Measurements from ENCODE around the gene GPC3. TPM values are rescaled to one million over a fixed set of nuclear protein-coding genes. Genes with fewer than 3 reads are reported as not detected.

Gene GPC3
- total RNA-seq, 4 donors from 2014 or later: 1.4 to 5.8 (median 2.7) TPM

GRCh38 chrX:133563705-133564104, 421.7 kb downstream of the GPC3 start:
- Histone ChIP-seq H3K4me3 (no peak overlapping the region), H3K27ac (no peak overlapping the region), H3K9me3 (no peaks in the 10 kb centered on the region), H3K27me3 (no peaks in the 10 kb centered on the region), H3K4me1 (no peaks in the 10 kb centered on the region), H3K36me3 (no peaks in the 10 kb centered on the region)
- in situ Hi-C loops (cut with MboI; ENCODE audit: low sequenced_read_pairs in 4 of 4) (no loop called here), intact Hi-C loops (cut with DNase I; ENCODE audit: low total_unique reads) (no loop called here)
- TF ChIP-seq CTCF (IDR thresholded peaks at IDR 0.05 in 4 of 5, conservative IDR thresholded peaks at IDR 0.05 in 1 of 5): no peak
- no peak for TF ChIP-seq POLR2A (IDR thresholded peaks at IDR 0.05)
- DNase-seq (no peak), ATAC-seq (no peak)

- no peak overlapping the region for H3K27ac ChIP-seq
- TF ChIP-seq POLR2A (IDR thresholded peaks at IDR 0.05) (no peak), CTCF (IDR thresholded peaks at IDR 0.05 in 4 of 5, conservative IDR thresholded peaks at IDR 0.05 in 1 of 5) (no peak)
- no peak overlapping the region for H3K4me3 ChIP-seq
- H3K27me3 ChIP-seq: no peaks in the 10 kb centered on the region
- in situ Hi-C loops (cut with MboI; ENCODE audit: low sequenced_read_pairs in 4 of 4): no loop called here
- H3K36me3 ChIP-seq: no peaks in the 10 kb centered on the region
- no peak for ATAC-seq
- H3K4me1 ChIP-seq: no peaks in the 10 kb centered on the region
- no peaks in the 10 kb centered on the region for H3K9me3 ChIP-seq
- DNase-seq: no peak
- intact Hi-C loops (cut with DNase I; ENCODE audit: low total_unique reads): no loop called here
Measured at GRCh38 chrX:133561251-133561650, 424.1 kb downstream of the GPC3 start.

GRCh38 chrX:133559909-133560308, 425.5 kb downstream of the GPC3 start:
- Histone ChIP-seq H3K9me3 (no peaks in the 10 kb centered on the region), H3K27ac (no peak overlapping the region), H3K27me3 (no peaks in the 10 kb centered on the region), H3K4me1 (no peaks in the 10 kb centered on the region), H3K4me3 (no peak overlapping the region), H3K36me3 (no peaks in the 10 kb centered on the region)
- no peak for DNase-seq
- in situ Hi-C loops (cut with MboI; ENCODE audit: low sequenced_read_pairs in 4 of 4): no loop called here
- intact Hi-C loops (cut with DNase I; ENCODE audit: low total_unique reads): no loop called here
- ATAC-seq: no peak
- TF ChIP-seq CTCF (IDR thresholded peaks at IDR 0.05 in 4 of 5, conservative IDR thresholded peaks at IDR 0.05 in 1 of 5) (no peak), POLR2A (IDR thresholded peaks at IDR 0.05) (no peak)

GRCh38 chrX:133555782-133556458, 429.5 kb downstream of the GPC3 start:
- DNase-seq: no peak
- Histone ChIP-seq H3K9me3 (no peaks in the 10 kb centered on the region), H3K4me3 (no peak overlapping the region), H3K27me3 (no peaks in the 10 kb centered on the region), H3K27ac (no peak overlapping the region), H3K4me1 (no peaks in the 10 kb centered on the region), H3K36me3 (no peaks in the 10 kb centered on the region)
- ATAC-seq: no peak
- intact Hi-C loops (cut with DNase I; ENCODE audit: low total_unique reads): no loop called here
- TF ChIP-seq POLR2A (IDR thresholded peaks at IDR 0.05): no peak
- in situ Hi-C loops (cut with MboI; ENCODE audit: low sequenced_read_pairs in 4 of 4): no loop called here

GRCh38 chrX:133550665-133551485, 434.5 kb downstream of the GPC3 start:
- H3K27me3 ChIP-seq: no peaks in the 10 kb centered on the region
- no peak for ATAC-seq

More at GRCh38 chrX:133550665-133551485, 434.5 kb downstream of the GPC3 start:
- DNase-seq: no peak
- TF ChIP-seq POLR2A (IDR thresholded peaks at IDR 0.05) (no peak), CTCF (IDR thresholded peaks at IDR 0.05 in 4 of 5, conservative IDR thresholded peaks at IDR 0.05 in 1 of 5) (no peak)
- Histone ChIP-seq H3K4me3 (no peak overlapping the region), H3K4me1 (no peaks in the 10 kb centered on the region), H3K9me3 (no peaks in the 10 kb centered on the region), H3K27ac (no peak overlapping the region), H3K36me3 (no peaks in the 10 kb centered on the region)
- intact Hi-C loops (cut with DNase I; ENCODE audit: low total_unique reads): no loop called here
- in situ Hi-C loops (cut with MboI; ENCODE audit: low sequenced_read_pairs in 4 of 4): no loop called here
